Fibroblast of mammary gland (primary cell): ENCODE results near the gene GCNA.

Source experiments
- DNase-seq: peaks from one replicate; pipeline ENCODE4 v3.0.0-alpha.2; 2010; ENCODE audit warnings: low read depth
- H3K4me3 ChIP-seq: 2 replicates; pipeline ENCODE4 v1.5.1; 2011; ENCODE audit warnings: low read depth, mild to moderate bottlenecking, low read length, moderate library complexity; ENCODE audit not compliant: control insufficient read depth
- TF ChIP-seq, protein P1 (sequence below): conservative IDR thresholded peaks from 2 replicates; pipeline ENCODE4 v1.5.1; 2011; ENCODE audit warnings: low read depth, low read length, inconsistent platforms; ENCODE audit not compliant: control insufficient read depth, insufficient read depth

GCNA gene

DNA sequence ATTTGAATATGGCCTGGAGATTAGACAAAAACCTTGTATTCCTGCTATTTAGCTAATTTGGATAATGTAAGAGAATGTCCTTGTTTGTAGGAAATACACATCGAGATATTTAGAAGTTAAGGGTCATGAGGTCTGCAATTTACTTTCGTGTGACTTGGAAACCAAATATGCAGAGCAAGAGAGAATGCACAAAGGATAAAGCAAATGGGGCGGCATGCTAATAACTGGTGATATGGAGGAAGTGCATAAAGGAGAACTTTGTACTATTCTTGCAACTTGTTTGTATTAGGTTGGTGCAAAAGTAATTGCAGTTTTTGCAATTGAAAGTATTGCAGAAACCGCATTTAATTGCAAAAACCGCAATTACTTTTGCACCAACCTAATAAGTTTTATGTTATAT lies 47.2 kb downstream of the GCNA start:
- no peak for DNase-seq
- no peak overlapping the region for H3K4me3 ChIP-seq
- TF ChIP-seq, protein P1, sequence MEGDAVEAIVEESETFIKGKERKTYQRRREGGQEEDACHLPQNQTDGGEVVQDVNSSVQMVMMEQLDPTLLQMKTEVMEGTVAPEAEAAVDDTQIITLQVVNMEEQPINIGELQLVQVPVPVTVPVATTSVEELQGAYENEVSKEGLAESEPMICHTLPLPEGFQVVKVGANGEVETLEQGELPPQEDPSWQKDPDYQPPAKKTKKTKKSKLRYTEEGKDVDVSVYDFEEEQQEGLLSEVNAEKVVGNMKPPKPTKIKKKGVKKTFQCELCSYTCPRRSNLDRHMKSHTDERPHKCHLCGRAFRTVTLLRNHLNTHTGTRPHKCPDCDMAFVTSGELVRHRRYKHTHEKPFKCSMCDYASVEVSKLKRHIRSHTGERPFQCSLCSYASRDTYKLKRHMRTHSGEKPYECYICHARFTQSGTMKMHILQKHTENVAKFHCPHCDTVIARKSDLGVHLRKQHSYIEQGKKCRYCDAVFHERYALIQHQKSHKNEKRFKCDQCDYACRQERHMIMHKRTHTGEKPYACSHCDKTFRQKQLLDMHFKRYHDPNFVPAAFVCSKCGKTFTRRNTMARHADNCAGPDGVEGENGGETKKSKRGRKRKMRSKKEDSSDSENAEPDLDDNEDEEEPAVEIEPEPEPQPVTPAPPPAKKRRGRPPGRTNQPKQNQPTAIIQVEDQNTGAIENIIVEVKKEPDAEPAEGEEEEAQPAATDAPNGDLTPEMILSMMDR: no peak

DNA sequence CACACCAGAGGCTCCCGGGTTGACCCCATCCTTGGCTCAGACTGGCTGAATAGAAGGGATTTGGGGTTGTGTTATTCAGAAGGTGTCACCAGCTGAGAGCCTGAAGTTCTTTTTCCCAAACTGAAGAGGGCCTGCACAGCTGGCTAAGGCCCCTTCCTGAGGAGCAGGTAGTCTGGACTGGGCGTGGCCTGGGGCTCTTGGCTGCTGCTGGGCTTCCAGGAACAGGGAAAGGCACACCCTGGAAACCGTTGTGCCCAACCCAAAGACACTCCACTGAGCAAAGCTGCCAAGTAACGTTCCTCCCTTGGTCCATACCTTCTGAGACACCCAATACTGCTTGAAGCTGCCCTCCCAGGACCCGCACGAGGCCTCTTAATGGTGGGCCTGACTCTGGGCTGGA lies 48.3 kb downstream of the GCNA start:
- TF ChIP-seq, protein P1: no peak
- no peak overlapping the region for H3K4me3 ChIP-seq
- DNase-seq: no peak

DNA sequence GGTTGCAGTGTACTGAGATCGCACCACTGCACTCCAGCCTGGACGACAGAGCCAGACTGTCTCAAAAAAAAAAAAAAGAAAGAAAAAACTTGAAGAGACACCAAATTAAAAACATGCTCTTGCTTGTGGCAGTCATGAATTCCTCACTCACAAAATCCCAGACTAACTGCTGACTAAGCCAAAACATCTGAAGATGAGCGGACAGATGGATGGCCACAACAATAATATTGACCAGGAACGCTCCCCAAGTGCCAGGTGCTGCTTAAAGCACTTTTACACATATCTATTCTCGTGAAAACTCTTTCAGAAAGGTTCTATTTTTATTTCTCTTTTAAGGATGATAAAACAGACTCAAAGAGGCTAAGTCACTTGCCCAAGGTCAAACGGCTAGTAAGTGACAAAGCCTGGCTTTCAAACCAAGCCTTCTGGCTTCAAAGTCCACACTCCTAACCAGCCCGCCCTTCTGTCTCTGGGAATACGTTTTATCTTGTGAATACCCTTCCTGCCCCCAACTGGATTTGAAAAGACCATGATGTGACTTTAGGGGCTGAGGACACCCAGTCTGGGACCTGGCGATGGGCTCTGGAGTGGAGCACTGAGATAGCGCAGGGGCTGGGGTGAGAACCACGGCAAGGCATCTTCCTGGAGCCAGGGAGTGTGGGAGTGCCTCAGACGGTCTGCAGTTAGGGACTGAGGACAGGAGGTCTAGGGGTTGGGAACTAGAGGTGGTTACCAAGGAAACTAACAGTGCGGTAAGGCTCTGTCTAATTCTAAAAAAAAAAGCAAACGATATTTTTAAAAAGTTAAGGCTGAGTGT lies 49.6 kb downstream of the GCNA start:
- H3K4me3 ChIP-seq: no peak overlapping the region
- TF ChIP-seq, protein P1: no peak
- DNase-seq: peak; percentile 35

DNA sequence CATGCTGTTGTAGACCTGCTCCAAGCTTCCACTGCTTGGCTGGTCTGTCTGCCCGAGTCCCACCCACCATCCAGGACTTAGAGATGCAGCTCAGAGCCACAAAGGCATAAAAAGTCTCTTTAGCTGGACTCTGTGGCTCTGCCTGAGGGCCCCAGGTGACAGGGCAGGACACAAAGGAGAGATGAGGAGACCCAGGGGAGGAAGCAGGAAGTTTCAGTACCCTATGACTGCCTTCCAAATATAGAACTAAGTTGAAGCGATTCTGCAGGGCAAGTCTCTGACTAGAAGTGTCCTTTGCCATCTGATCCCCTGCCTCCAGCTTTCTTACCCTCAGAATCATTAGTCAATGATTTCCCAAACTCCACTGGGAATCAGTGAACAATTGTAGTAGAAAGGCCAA lies 51.2 kb downstream of the GCNA start:
- no peak overlapping the region for H3K4me3 ChIP-seq
- TF ChIP-seq, protein P1: no peak
- DNase-seq: no peak

DNA sequence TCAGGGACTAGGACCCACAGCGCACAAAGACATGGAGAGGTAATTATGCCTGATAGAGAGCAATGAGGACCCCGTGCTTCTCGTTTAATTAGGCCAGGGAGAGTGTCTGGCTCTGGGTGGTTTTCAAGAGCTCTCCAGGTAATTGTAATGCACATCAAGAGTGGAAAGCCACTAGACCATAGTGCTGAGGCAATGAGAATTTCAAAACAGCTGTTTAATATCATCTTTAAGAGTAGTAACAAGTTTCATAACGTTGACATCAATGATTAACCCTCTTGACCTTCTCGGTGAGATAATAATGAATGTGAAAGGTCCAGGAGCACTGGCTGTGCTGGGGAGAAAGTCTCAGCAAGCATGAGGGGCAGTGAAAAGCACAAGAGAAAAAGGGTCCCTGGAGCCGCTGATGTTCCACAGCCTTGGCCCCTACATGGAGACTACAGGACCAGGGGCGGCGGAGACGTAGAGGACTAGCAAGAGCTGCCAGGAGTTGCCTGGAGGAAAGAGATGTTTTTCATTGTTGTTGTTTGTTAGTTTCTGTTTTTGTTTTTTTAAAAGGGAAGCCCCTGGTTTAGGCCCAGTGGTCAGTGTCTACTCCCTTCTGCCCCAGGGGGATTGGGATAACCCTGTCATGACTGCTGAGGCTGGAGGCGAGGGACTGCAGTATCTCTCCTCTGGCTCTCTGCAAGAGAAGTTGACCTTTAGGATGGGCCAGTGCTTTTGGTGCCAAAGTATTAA lies 54.9 kb downstream of the GCNA start:
- TF ChIP-seq, protein P1: no peak
- H3K4me3 ChIP-seq: no peak overlapping the region
- no peak for DNase-seq

DNA sequence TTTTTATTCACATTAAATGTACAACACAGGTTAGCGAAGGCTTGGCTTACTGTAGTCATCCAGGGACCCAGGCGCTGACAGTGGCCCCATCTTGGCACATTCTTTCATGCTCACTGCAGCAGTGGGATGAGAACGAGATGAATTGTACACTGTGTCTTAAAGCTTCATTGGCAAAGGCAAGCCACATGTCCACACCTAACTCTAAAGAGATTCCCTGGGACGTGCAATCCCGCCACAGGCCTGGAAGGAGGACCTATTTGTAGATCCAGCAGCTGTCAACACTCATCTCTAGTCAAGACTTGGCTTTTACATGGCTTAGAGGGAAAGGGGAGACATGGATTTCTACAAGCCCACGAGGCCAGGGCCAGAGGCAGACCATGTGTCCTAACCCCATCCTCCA lies 56.1 kb downstream of the GCNA start:
- no peak overlapping the region for H3K4me3 ChIP-seq
- TF ChIP-seq, protein P1: no peak
- no peak for DNase-seq
